Epithelial cell of prostate (primary cell): ENCODE results near the gene FUS.

Experiments used
- DNase-seq: peaks from one replicate; pipeline ENCODE4 v3.0.0-alpha.2; 2011; ENCODE audit warnings: low read depth, low spot score
- H3K27ac ChIP-seq: fragments of 450-650 bp; 2 replicates; pipeline ENCODE4 v1.5.1; 2017; ENCODE audit warnings: mild to moderate bottlenecking

FUS gene

DNA sequence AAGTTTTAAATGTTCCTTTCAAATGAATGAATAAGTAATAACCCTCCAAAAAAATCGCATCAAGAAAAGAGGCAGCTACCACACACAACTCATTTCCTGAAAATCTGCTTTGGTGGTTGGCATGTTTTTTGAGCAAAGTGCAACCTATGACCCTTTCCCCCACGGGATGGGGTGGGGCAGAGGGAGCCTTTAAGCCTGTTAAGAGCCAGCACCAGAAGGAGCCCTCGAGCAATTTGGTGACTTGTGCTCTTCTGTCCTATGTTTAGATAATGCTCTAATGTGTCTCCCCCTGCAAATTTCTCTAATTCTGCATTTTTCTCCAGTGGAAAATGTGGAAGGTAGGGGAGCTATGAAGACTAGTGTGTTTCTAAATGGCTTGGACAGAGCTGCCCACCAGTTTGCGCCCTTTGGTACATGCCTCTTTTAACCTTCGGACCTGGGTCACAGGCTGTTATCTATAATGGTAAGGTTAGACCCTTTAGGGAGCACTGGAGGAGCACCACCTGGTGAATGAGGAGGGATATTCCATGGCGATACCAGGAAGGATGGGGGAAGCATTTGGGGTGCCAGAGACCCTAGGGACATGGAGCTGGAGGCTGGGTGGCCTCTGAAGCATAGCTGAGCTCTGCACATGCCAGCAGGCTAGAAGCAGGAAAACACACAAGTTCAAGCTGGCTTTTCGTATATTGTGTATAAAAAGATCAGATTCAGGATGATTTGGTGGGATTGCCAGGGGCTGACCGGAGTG, 21.1 kb downstream of the FUS start:
- no peak for DNase-seq
- peak overlapping the region; percentile 59 for H3K27ac ChIP-seq

DNA sequence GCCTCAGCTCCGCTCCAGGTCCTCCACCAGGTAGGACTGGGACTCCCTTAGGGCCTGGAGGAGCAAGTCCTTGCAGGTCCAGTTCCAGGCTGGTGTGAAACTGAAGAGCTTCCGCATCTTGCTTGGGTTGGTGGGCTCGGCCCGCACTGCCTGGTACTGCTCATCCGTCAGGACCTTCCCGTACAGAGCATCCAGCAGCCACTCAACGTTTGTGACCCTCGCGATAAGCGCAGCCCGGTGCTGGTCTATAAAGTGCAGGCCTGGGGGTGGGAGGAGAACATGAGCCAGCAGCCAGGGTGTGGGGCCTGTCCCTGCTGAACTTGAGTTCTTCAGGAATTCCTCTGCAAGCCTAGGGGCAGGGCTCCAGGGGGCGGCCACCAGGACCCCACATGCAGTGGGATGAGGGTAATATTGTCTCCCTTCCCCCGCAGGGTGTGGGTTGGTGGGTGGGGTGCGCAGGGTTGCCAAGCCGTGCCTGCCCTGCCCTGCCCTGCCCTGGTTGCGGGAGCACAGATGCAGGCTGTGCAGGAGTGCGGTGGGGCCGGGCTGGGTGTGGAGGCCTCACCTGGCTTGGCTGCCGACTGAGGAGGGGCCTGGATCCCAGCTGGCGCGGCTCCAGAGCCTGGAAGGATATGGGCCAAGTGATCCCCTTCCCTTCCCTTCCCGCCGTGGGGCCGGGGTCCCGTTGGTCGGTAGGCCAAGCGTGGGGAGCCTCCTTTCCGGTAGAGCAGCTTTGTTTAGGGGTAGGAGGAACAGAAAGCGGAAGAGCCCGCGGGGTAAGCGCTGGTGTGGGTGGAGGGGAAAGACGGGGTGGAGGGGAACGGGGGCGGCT, 21.9 kb downstream of the FUS start:
- H3K27ac ChIP-seq, result peak overlapping the region; percentile 59
- DNase-seq, result no peak

DNA sequence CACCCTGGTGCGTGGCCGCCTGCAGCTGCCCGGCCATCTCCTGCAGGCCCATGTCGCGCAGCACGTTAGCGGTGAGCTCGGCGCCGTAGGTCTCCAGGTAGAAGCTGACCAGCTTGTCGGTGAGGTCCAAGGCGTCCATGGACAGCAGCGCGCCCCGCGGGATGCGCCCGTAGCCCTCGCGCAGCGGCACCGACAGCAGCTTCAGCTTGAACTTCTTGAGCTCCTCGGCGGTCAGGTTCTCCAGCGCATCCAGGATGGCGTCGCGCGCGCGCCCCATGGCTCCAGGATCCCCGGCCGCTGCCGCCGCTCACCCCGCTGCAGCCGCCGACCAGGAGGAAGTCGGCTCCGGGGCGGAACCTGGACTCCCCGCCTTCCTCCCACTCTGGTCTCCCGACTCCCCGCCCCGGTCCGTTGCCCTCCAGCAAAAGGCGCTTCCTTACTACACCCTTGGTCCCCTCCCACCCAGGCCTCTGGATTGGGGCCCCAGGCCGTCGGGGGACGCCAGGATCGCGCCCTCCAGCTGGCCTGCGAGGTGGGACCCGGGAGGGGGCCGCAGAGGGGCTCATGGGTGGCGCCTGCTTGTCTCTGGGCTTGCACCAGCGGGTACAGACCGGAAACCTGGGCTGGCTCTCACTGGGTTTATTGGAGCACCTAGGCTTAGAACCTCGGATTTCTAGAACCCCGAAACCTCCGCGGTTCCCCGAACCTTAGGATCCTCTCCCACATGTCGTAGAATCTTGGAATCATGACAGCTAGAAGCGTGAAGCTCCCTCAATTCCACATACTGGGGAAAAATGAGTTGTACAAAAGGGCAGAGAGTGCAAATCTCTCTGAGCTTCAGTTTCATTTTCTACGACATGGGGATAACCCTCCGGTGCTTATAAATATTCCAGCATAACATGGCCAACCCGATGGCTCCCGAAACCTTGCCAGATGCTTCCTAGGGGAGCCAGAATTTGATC, 22.8 kb downstream of the FUS start, which contains the start of gene PYCARD:
Gene PYCARD, minus strand, starts transcription at position 347 of the 962 bp plus-strand sequence. Its CDS starts 70 bp downstream, at position 277.
- no peak for DNase-seq
- peak within 1 kb of the TSS; percentile 59 for H3K27ac ChIP-seq

DNA sequence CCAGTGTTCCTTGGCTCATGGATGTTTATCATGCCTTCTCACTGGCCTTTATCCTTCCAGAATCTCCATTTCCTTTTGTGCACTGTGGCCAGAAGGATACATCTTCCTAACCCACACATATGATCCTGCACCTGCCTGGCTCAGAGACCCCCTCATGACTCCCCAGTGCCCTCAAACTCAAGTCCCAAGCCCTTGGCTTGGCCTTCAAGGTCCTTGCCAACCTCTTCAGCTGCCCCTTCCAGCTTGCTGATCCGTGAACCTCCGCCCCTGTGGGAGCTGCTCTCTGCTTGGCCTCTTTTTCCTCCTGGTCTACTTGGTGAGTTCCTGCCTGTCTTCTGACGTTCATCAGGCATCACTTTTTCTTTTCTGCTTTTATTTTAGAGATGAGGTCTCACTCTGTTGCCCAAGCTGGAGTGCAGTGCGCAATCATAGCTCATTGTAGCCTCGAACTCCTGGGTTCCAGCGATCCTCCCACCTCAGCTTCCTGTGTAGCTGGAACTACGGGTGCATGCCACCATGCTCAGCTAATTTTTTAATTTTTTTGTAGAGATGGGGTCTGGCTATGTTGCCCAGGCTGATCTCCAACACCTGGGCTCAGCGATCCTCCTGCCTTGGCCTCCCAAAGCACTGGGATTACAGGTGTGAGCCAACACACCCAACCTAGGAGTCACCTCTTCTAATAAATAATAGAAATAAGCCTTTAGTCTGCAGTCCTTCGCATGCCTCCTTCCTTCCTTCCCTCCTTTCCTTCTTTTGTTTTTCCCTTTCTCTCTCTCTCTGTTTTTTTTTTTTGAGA, 25.1 kb downstream of the FUS start:
- H3K27ac ChIP-seq, result no peak overlapping the region
- no peak for DNase-seq

DNA sequence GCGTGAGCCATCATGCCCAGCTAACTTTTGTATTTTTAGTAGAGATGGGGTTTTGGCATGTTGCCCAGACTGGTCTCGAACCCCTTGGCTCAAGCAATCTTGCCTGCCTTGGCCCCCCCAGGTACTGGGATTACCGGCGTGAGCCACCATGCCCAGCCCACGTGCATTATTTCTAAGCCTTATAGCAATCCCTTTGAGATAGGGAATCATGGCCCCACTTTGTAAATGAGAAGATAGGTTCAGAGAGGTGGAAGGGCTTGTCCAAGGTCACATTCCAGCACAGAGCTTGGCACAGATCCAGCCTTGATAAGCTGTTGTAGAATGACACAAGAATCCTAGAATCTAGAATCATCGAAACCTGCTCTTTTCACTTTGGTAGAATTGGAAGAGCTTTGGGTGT, 26.8 kb downstream of the FUS start:
- no peak for DNase-seq
- no peak overlapping the region for H3K27ac ChIP-seq

DNA sequence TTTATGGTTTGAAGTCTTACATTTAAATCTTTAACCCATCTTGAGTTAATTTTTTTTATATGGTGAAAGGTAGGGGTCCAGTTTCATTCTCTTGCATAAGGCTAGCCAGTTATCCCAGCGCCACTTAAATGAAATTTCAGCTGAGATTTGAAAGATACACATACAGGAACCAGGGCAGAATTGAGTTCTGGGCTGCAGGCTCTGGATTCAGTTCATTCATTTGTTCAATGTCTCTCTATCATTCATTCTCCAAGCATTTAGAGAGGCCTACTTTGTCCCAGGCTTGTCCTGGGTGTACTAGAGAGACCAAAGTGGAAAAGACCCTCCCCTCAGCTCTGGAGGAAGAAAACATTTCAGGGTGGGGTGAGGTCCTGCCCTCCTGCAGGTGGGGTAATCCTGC, 33.4 kb downstream of the FUS start:
- H3K27ac ChIP-seq, result no peak overlapping the region
- no peak for DNase-seq

DNA sequence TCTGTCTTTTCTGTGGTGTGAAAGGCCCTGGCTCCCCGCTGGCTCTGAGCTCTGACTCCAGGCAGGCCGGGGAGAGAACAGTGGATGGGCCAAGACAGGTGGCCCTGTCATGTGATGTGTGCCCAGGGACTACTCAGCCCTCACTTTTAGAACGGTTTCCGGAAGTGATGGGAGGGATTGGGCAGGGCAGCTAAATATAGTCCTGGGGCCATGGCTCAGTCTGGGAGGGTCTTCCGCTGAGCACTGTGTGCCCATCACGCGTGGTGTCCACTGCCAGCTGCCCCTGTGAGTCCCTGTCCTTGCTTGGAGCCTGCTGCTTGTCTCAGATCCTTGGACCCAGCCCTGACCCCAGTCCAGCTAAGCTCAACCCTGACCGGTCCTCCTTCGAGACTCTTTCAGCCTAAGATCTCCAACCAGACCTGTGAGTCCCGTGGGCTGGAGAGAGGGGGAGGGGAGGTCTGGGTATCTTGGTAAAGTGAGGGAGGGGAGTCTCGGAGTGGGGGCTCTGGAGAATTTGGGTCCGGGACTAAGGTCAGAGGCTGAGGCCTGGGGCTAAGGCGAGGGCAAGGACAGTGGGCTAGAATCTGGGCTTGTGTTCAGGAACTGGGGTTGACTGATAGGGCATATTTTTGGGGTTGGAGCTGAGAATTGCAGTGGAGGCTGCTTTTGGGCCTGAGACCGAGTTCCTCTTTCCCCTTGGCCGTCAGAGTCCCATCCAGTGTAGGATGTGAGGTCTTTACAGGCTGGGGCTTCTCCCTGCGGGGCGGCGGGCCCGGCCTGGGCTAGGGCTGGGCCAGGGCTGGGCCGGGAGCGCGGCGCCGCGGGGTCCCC, 34.2 kb downstream of the FUS start, which contains the start of gene TRIM72:
Gene TRIM72, plus strand, starts transcription at position 243 of the 831 bp plus-strand sequence. CDS start 620 bp downstream, outside the sequence.
- H3K27ac ChIP-seq, result no peak within 1 kb of the TSS
- no peak for DNase-seq

DNA sequence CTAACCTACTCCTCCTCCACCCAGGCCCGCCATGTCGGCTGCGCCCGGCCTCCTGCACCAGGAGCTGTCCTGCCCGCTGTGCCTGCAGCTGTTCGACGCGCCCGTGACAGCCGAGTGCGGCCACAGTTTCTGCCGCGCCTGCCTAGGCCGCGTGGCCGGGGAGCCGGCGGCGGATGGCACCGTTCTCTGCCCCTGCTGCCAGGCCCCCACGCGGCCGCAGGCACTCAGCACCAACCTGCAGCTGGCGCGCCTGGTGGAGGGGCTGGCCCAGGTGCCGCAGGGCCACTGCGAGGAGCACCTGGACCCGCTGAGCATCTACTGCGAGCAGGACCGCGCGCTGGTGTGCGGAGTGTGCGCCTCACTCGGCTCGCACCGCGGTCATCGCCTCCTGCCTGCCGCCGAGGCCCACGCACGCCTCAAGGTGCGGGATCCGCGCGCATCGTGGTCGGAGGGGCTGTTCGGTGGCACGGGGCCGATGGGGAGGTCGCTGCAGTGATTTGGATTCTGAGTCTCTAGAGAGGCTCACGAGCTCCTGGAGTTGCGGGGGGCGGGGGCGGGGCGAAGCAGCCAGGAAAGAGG, 34.9 kb downstream of the FUS start:
- no peak overlapping the region for H3K27ac ChIP-seq
- no peak for DNase-seq

DNA sequence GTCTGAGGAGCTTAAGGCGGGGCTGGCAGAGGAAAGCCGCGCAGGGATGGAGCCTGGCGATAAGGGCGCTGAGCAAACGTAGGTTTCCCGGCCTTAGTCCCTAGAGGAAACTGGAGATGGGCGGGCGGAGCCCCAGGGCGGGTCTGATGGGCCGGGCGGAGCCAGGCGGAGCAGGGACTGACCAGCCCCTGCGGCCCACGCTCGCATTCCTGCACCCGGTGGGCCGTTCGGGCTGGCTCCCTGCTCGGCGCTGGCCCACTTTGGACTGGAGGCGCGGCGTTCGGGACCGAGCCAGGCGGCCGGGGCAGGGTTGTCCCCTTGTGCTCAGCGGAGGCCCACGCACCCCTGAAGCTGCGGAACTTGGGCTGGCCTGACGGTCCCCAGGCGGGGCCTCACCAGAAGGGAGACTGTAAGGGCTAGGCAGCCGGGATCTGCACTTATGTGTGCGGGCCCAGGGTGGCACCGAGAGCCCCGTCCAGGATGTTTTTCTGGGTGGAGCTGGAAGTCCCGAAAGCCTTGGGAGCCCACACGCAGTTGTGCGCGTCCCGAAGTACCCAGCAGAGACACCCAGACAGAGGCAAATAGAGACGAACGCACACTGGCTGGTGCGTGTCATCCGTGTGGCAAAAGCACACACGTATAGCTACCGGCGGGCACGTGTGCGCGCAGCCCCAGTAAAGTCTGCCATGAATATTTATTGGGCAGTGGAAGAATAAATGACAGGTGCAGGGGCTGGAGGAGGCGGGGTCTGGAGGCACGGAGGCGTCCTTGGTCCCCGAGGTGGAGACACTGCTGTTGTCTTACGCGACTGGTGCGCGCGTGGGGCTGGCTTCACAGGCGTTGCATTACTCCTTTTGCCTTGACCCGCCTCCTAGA, 35.6 kb downstream of the FUS start:
- DNase-seq, result no peak
- no peak overlapping the region for H3K27ac ChIP-seq

DNA sequence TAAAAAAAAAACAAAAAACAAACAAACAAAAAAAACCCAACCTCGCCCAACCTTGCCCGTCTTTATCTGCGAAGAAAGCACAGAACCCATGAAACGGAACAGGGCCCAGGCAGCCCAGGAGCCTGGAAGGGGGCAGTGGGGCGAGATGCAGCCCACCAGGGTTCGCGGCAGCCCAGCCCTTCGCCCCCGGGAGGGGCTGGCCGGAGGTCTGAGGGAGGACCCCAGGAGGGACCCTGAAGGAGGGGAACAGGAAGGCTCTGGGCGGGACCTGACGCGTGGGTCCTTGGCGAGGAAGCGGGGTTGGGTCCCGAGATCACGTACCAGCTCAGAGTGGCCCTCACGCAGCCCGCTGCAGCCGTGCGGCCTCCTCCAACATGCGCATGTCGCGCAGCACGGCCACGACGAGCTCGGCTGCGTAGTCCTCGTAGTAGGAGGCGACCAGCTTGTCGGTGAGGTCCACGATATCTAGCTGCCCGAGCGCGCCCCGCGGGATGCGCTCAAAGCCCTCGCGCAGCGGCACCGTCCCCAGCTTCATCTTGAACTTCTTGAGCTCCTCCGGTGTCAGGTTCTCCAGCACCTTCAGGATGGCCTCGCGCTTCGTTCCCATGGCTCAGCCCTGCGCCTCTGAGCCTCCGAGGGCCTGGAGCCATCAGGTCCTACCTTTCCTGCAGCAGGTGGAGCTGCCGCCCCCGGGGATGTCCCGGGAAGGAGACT, 36.6 kb downstream of the FUS start, which contains the start of gene PYDC1:
Gene PYDC1, minus strand, starts transcription at position 714 of the 714 bp plus-strand sequence. Its CDS starts 107 bp downstream, at position 607.
- DNase-seq, result no peak
- no peak within 1 kb of the TSS for H3K27ac ChIP-seq

DNA sequence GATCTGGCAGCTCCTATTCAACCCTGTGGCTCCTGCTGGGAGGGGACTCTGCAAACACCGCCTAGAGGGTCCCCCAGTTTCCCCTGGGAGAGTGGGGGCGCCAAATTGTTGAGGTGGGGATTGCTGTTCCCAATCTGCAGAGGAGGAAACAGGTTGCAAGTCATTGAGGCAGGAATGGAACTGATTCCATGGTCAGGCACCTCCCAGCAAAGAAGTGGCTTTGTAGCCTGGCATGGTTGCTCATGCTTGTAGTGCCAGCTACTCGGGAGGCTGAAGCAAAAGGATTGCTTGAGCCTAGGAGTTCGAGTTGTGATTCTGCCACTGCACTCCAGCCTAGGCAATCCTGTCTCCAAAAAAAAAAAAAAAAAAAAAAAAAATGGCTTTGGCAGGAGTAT, 37.2 kb downstream of the FUS start:
- no peak for DNase-seq
- H3K27ac ChIP-seq, result no peak overlapping the region

DNA sequence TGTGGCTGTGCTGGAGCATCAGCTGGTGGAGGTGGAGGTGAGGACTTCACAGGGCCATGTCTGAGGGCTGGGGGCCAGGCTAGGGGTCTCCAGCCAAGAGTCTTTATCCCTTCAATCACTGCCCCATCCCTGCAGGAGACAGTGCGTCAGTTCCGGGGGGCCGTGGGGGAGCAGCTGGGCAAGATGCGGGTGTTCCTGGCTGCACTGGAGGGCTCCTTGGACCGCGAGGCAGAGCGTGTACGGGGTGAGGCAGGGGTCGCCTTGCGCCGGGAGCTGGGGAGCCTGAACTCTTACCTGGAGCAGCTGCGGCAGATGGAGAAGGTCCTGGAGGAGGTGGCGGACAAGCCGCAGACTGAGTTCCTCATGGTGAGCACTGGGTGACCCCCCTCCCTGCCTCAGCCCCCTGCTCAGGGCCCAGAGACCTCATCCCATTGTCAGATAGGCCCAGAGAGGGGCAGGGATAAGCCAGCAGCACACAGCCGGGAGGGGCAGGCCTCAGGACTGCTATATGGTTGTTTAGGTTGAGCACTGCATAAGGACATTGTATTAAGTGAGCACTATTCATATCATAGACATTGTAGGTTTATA, 39.3 kb downstream of the FUS start:
- DNase-seq, result no peak
- no peak overlapping the region for H3K27ac ChIP-seq

DNA sequence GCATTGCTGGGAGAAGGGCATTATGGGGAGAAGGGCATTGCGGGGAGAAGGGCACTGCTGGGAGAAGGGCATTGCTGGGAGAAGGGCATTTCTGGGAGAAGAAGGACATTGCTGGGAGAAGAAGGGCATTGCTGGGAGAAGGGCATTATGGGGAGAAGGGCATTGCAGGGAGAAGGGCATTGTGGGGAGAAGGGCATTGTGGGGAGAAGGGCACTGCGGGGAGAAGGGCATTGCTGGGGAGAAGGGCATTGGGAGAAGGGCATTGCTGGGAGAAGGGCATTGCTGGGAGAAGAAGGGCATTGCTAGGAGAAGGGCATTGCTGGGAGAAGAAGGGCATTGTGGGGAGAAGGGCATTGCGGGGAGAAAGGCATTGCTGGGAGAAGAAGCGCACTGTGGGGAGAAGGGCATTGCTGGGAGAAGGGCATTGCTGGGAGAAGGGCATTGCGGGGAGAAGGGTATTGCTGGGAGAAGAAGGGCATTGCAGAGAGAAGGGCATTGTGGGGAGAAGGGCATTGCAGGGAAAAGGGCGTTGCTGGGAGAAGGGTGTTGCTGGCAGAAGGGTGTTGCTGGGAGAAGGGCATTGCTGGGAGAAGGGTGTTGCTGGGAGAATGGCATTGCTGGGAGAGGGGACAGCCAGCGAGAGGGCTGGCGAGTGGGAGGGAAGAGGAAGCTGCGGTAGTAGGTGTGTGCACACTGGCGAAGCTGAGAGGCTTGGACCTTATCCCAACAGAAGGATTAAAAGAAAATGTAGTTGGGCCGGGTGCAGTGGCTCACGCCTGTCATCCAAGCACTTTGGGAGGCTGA, 41.6 kb downstream of the FUS start:
- no peak overlapping the region for H3K27ac ChIP-seq
- no peak for DNase-seq

DNA sequence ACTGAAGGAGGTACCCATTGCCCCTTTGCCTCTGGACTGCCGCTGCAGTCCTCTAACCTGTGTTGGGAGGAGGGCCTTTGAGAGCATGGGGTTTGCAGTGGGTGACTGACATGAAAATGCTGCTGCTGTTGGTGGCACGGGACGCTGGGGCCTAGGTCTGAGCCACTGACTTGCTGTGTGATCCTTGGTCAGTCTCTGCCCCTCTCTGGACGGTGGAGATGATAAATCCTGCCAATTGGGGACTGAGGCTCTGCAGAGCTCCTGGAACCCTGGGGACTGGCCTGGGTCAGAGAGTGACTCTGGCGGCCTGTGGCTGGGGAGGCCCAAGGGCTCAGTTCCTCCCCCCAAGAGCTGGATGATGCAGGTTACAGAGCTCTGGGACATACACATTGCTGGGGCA, 43.1 kb downstream of the FUS start:
- no peak overlapping the region for H3K27ac ChIP-seq
- DNase-seq, result no peak
